Left lung (tissue), 10 donors: ENCODE results near the gene FAM98B. TPM values are rescaled to one million over a fixed set of nuclear protein-coding genes. Genes with fewer than 3 reads are reported as not detected.

Experiments used
- ATAC-seq: fragments of 200-7000 bp; cut with Tn5 transposase; one replicate; pipeline ENCODE4 v1.9.1; 2020; ENCODE audit warnings: moderate library complexity
- DNase-seq, 4 donors: peaks; one replicate each; pipeline ENCODE4 v3.0.0-alpha.2; 2013 to 2020
- H3K27ac ChIP-seq, 2 donors: fragments of 200-600 bp; sonication (generic) in 1 of 2; one replicate each; pipeline versions ENCODE4 v1.5.0 to v1.8.0; 2020 to 2021
- H3K27me3 ChIP-seq, 2 donors: fragments of 200-600 bp; sonication (generic) in 1 of 2; one replicate each; pipeline versions ENCODE4 v1.5.0 to v1.8.0; 2020 to 2021
- H3K36me3 ChIP-seq, 2 donors: fragments of 200-600 bp; sonication (generic) in 1 of 2; one replicate each; pipeline versions ENCODE4 v1.5.0 to v1.8.0; 2020 to 2021
- H3K4me1 ChIP-seq, 2 donors: fragments of 200-600 bp; one replicate each; pipeline ENCODE4 v1.8.0; 2021
- H3K4me3 ChIP-seq, 2 donors: fragments of 200-600 bp; sonication (generic) in 1 of 2; one replicate each; pipeline versions ENCODE4 v1.5.0 to v1.8.0; 2020 to 2021; ENCODE audit warnings: mild to moderate bottlenecking in 1 of 2
- H3K9me3 ChIP-seq, 2 donors: fragments of 200-600 bp; sonication (generic) in 1 of 2; one replicate each; pipeline versions ENCODE4 v1.5.0 to v1.8.0; 2020 to 2021
- CTCF ChIP-seq, 2 donors: fragments of 200-600 bp; sonication (generic) in 1 of 2; IDR thresholded peaks; one replicate each; pipeline versions ENCODE4 v1.5.0 to v1.8.0; 2021; ENCODE audit warnings: antibody characterized with exemption in 2 of 2
- intact Hi-C, 2 donors: fragments of 100-400 bp; cut with DNase I; formaldehyde crosslinking; loops; one replicate each; pipeline versions ENCODE4 v1.11.2 to v1.14.2; 2022
- polyA plus RNA-seq, 6 donors: library from polyadenylated mRNA; unstranded; fragments of 120-200 nt; gene quantifications; one replicate each; pipeline ENCODE4 v1.2.1, GENCODE V29; 2013; ENCODE audit not compliant: insufficient read length in 6 of 6
- total RNA-seq, 2 donors: library from RNA; stranded (reverse); fragmentation: NEBNext Ultra II Directional; extraction: Animal tissue kit (Norgen Biotek cat#: 25700); gene quantifications; one replicate each; pipeline ENCODE4 v1.2.1, GENCODE V29; 2021
- donor health status: DM: no; HTN: yes; CAD: no.
- donor health status: DM: no; HTN: no; CAD: no.

FAM98B gene
- total and polyA plus RNA-seq, 8 donors: 16.7 to 65.9 (median 54.3) TPM

- H3K27ac ChIP-seq: no peak overlapping the region
- H3K36me3 ChIP-seq: no peaks in the 10 kb centered on the region
- ATAC-seq: peak; percentile 98
- peaks cover 0 to 9% of the 10 kb centered on the region in 2 donors for H3K27me3 ChIP-seq
- no peaks in the 10 kb centered on the region for H3K9me3 ChIP-seq
- H3K4me3 ChIP-seq: no peak overlapping the region
- TF ChIP-seq CTCF (IDR thresholded peaks at IDR 0.05): peak; percentile 80 to 96
- intact Hi-C loops: loop anchor here in 1 of 2 donors (10.0 kb wide), 1 partner anchor 244 kb away; no protein-coding TSS in a partner anchor
- peaks cover 0 to 13% of the 10 kb centered on the region in 2 donors for H3K4me1 ChIP-seq
- peak in 2 of 4 donors; percentile 48 to 68 for DNase-seq
Measured at GRCh38 chr15:38440353-38441129, 13.4 kb upstream of the FAM98B start.

- DNase-seq: peak in 1 of 4 donors; percentile 59
Measured at GRCh38 chr15:38441130-38441519, 12.8 kb upstream of the FAM98B start.

GRCh38 chr15:38454696-38455090 lies 766 bp downstream of the FAM98B start:
- Histone ChIP-seq H3K27ac (peak overlapping the region; percentile 84 to 87), H3K27me3 (no peaks in the 10 kb centered on the region), H3K4me3 (peak overlapping the region; percentile 76 to 81), H3K9me3 (no peaks in the 10 kb centered on the region), H3K4me1 (peaks cover 7 to 19% of the 10 kb centered on the region in 2 donors), H3K36me3 (no peaks in the 10 kb centered on the region)
- ATAC-seq (peak; percentile 46), DNase-seq (peak in 2 of 4 donors; percentile 10 to 21)
- TF ChIP-seq CTCF (IDR thresholded peaks at IDR 0.05): no peak
- intact Hi-C loops: no loop called here

More at GRCh38 chr15:38441130-38441519, 12.8 kb upstream of the FAM98B start:
- peaks cover 0 to 9% of the 10 kb centered on the region in 2 donors for H3K27me3 ChIP-seq
- intact Hi-C loops: loop anchor here in 1 of 2 donors (10.0 kb wide), 1 partner anchor 244 kb away; no protein-coding TSS in a partner anchor
- H3K27ac ChIP-seq: no peak overlapping the region
- no peak overlapping the region for H3K4me3 ChIP-seq
- ATAC-seq: no peak
- H3K4me1 ChIP-seq: peaks cover 0 to 13% of the 10 kb centered on the region in 2 donors
- no peak for TF ChIP-seq CTCF (IDR thresholded peaks at IDR 0.05)
- no peaks in the 10 kb centered on the region for H3K36me3 ChIP-seq
- H3K9me3 ChIP-seq: no peaks in the 10 kb centered on the region

- DNase-seq (no peak), ATAC-seq (no peak)
- intact Hi-C loops: no loop called here
- Histone ChIP-seq H3K4me3 (peak overlapping the region; percentile 76 to 81), H3K27me3 (no peaks in the 10 kb centered on the region), H3K27ac (peak overlapping the region in 1 of 2 donors; percentile 87), H3K36me3 (no peaks in the 10 kb centered on the region), H3K9me3 (no peaks in the 10 kb centered on the region), H3K4me1 (peaks cover 7 to 19% of the 10 kb centered on the region in 2 donors)
- no peak for TF ChIP-seq CTCF (IDR thresholded peaks at IDR 0.05)
Measured at GRCh38 chr15:38455092-38455491, 1.2 kb downstream of the FAM98B start.

GRCh38 chr15:38458646-38459045 lies 4.7 kb downstream of the FAM98B start:
- H3K27me3 ChIP-seq: no peaks in the 10 kb centered on the region
- intact Hi-C loops: no loop called here

More at GRCh38 chr15:38458646-38459045, 4.7 kb downstream of the FAM98B start:
- no peak for TF ChIP-seq CTCF (IDR thresholded peaks at IDR 0.05)
- Histone ChIP-seq H3K4me3 (no peak overlapping the region), H3K36me3 (no peaks in the 10 kb centered on the region), H3K9me3 (no peaks in the 10 kb centered on the region), H3K4me1 (peaks cover 7 to 30% of the 10 kb centered on the region in 2 donors), H3K27ac (no peak overlapping the region)
- DNase-seq: no peak
- ATAC-seq: no peak
